A549 treated with CORT108297 at 1 μM for 4 hours (cell line): ENCODE results near the gene TMEM33. TPM values are rescaled to one million over a fixed set of nuclear protein-coding genes. Genes with fewer than 3 reads are reported as not detected.

Source experiments
- total RNA-seq: library from RNA; stranded (reverse); fragments of 200-300 nt; extraction: Qiagen RNA extraction; gene quantifications from 5 replicates; pipeline ENCODE4 v1.2.3, GENCODE V29; 2022

Gene TMEM33, protein sequence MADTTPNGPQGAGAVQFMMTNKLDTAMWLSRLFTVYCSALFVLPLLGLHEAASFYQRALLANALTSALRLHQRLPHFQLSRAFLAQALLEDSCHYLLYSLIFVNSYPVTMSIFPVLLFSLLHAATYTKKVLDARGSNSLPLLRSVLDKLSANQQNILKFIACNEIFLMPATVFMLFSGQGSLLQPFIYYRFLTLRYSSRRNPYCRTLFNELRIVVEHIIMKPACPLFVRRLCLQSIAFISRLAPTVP
- 32.1 to 52.0 TPM (median 51.1 TPM) in 5 replicates for total RNA-seq

DNA sequence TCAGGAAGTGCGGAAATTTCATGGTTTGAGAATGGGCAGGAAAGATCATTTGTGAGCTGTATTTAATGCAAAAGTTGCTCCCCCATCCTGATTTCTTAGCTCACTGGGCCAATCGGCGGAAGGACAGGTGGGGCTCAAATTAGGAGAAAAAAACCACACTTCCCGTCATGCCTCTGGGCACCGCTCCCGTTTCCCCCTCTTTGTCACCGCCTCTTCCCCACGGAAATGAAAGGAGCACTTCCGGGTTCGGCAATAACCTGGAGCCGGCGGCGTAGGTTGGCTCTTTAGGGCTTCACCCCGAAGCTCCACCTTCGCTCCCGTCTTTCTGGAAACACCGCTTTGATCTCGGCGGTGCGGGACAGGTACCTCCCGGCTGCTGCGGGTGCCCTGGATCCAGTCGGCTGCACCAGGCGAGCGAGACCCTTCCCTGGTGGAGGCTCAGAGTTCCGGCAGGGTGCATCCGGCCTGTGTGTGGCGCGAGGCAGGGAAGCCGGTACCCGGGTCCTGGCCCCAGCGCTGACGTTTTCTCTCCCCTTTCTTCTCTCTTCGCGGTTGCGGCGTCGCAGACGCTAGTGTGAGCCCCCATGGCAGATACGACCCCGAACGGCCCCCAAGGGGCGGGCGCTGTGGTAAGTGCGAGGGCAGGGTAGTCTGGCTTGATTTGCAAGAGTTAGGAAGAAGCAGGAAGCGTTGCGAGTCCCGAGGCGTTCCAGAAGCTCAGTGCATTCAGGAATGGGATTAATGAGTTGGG, at the start of gene TMEM33:
Gene TMEM33 (plus strand): TSS at position 529 of the 751 bp plus-strand sequence. CDS start 56 bp downstream, at position 585.

DNA sequence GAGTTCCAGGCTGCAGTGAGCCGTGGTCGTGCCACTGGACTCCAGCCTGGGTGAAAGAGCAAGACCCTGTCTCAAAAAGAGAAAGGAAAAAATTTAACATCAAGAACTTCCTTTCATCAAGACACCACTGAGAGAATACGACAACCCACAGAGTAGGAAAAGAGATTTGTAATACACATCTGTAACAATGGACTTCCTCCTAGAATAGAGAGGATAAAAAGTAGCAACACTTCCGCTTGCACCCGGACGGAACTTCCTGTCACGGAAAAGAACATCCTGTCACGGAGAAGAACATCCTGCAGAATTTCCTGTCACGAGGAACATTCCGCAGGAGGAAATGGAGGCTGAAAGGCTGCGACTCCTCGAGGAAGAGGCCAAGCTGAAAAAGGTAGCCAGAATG, 46.2 kb downstream of the TMEM33 start, which contains the start of gene DCAF4L1:
Gene DCAF4L1 (plus strand): TSS at position 301 of the 400 bp plus-strand sequence. CDS start 37 bp downstream, at position 338.

DNA sequence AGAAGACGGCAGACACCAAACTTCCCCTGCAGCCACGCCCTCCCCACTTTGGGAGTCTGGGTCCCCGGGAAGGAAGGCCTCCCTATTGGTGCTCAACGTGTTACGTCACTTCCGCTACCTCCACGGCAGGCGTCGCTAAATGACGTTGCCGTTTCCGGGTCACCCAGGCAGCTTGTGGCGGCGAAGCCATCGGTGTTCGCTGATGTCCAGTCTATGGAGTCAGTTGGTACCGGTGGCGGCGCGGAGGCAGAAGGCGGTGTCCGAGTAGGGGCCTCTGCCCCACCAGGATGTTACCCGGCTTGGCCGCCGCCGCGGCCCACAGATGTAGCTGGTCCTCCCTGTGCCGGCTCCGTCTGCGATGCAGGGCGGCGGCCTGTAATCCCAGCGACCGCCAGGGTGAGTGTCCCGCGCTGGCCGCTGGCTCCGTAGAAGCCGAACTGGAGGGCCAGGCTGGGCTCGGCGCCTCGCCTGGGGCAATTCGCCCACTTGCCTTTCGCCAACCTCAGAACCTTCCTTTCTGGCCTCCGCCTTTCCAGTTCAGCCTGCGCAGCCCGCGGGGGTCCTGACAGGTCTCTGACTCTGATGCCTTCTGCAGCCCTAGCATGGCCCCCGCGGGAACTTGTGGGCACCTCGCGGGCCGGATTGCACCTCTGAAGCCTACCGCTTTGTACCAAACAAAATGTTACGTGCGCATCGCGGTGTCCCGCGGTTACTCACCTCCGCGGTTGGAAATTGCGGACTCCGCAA, 55.3 kb downstream of the TMEM33 start, which contains the start of gene SLC30A9:
Gene SLC30A9 (plus strand): TSS at position 166 of the 747 bp plus-strand sequence. CDS start 122 bp downstream, at position 288.

Other genes starting within 250 kb of the TMEM33 start
- gene PHOX2B, start 186.7 kb upstream of the TMEM33 start, total RNA-seq: 0.02 TPM in 1 of 5 replicates, not detected in the others
- 0.08 to 0.28 TPM (median 0.12 TPM) in 5 replicates for gene DCAF4L1, start 46.3 kb downstream of the TMEM33 start, total RNA-seq
- 20.6 to 38.9 TPM (median 26.5 TPM) in 5 replicates for gene SLC30A9, start 55.1 kb downstream of the TMEM33 start, total RNA-seq
- gene BEND4, start 217.2 kb downstream of the TMEM33 start, total RNA-seq: 0.05 TPM in 1 of 5 replicates, not detected in the others